ENCODE results near the gene F11R.
"Not testable (repeated sequence)": the region's sequence is repeated elsewhere in the genome, so short reads cannot be mapped to it uniquely, and the experiment has no call there.

Gene F11R

GRCh38 chr1:161020509-161021164 lies at the start of gene F11R:
Gene F11R (minus strand): TSS chr1:161021152. CDS start chr1:161021073, 79 bp downstream.
- DNase-seq = no peak

DNA sequence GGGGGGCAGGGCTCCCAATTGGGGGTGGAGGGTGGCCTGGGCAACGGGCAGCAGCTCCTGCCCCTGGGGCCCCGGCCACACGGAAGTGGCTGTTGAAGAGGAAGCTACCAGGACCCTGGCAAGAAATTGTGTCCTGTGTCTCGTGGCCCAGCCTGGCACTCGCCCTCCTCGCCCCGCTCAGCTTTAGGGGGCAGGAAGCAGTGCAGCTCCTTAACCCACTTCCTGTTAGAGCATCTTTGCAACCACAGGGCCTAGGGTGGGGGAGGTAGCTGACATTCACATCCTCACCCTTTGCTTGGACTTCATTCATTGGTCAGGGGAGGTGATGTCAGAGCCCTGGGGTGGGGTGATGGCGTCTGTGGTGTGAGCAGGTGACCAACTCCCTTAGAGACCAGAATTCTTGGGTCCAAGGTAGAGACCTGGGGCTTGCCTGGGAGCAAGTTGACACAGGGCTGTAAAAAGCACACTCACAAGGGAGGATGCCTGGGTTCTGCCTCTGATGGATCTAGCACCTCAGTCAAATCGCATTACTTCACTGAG lies 48.8 kb upstream of the F11R start, which contains the start of gene ARHGAP30:
Gene ARHGAP30, minus strand, starts transcription at position 161 of the 540 bp plus-strand sequence. CDS start 267 bp downstream, outside the sequence.
- peak; percentile 89 for DNase-seq

DNA sequence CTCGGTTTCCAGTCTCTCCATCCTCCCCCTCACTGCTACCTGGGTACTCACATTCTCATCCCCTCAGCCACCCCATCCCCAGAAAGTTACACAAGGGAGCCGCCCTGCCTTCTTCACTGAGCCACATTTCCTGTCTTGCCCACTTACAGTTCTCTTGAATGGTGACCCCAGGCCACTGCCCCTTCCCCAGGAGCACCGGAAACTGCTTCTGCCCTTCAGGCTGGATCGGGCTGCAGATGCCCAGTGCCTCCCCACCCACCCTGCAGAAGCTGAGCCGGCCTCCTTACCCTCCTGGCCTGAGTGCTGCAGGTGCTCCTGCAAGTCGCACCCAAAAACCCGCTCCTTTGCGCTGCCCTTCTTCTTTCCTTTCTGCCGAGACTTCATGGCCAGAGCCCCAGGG lies 48.3 kb upstream of the F11R start:
- DNase-seq = peak; percentile 40

- peak; percentile 88 for DNase-seq
Observed at GRCh38 chr1:161068306-161069234, 47.6 kb upstream of the F11R start.

DNA sequence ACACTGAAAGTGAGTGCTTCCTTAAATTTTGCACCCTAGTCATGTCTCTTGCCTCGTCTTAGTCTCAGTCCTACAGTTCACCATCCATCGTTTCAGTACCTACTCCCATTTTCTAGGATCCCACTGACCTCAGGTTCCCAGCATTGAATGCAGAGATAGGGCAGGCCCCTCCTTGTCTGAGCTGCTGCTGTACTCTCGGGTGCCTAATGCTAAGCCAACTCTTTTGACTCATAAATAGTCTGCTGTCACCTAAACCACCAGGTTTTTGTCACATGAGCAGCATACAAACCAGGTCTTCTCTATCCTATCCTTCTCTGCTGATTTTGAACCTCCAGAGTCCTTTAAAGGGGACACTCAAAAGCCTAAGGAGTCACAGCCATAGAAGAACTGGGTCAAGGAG lies 45.7 kb upstream of the F11R start:
- DNase-seq = peak; percentile 33

GRCh38 chr1:161065681-161066080 lies 44.7 kb upstream of the F11R start:
- DNase-seq = not testable (repeated sequence)

DNA sequence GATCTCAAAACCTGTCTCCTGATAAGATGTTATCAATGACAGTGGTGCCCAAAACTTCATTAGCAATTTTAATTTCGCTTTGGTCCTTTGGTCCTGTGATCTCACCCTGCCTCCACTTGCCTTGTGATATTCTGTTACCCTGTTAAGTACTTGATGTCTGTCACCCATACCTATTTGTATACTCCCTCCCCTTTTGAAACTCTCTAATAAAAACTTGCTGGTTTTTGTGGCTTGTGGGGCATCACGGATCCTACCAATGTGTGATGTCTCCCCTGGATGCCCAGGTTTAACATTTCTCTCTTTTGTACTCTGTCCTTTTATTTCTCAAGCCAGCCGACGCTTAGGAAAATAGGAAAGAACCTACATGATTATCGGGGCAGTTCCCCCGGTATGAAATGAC lies 43.0 kb upstream of the F11R start:
- not testable (repeated sequence) for DNase-seq

DNA sequence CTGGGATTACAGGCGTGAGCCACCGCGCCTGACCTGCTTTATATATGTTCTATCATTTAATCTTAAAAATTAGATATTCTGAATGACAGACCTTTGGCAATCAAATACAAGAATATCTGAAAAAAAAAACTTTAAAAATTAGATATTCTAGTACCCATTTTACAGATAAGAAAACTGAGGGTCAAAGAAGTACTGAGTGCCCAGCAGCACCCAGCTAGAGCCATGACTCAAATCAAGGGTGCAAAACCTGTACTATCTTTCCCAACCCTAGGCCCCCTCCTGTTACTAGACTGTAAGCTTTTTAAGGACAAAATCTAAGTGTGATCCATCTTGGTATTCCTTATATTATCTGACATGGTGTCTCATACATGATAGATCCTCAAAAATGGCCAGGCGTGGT lies 40.5 kb upstream of the F11R start:
- no peak for DNase-seq

DNA sequence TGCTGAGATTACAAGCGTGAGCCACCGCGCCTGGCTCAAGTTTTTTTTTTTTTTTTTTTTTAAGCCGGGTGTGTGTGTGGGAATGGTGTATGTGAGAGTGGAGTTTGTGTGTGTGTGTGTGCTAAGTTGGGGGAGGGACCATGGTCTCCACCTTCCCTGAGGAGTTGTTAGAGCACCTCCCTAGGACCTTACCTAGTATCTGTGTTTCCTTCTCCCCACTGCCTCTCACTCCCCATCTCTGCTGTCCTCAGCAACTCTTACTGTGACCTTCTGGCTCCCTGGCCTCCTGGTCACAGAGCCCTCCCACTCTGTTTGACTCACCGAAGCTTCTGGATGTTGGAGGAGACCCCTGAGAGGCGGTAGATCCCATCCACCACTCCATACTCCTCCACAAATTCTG lies 38.3 kb upstream of the F11R start:
- no peak for DNase-seq

GRCh38 chr1:161054805-161055204 lies 33.9 kb upstream of the F11R start:
- peak; percentile 27 for DNase-seq

GRCh38 chr1:161054232-161054631 lies 33.3 kb upstream of the F11R start:
- DNase-seq = no peak

GRCh38 chr1:161052899-161053298 lies 31.9 kb upstream of the F11R start:
- DNase-seq = no peak

GRCh38 chr1:161051219-161051618 lies 30.3 kb upstream of the F11R start:
- no peak for DNase-seq

DNA sequence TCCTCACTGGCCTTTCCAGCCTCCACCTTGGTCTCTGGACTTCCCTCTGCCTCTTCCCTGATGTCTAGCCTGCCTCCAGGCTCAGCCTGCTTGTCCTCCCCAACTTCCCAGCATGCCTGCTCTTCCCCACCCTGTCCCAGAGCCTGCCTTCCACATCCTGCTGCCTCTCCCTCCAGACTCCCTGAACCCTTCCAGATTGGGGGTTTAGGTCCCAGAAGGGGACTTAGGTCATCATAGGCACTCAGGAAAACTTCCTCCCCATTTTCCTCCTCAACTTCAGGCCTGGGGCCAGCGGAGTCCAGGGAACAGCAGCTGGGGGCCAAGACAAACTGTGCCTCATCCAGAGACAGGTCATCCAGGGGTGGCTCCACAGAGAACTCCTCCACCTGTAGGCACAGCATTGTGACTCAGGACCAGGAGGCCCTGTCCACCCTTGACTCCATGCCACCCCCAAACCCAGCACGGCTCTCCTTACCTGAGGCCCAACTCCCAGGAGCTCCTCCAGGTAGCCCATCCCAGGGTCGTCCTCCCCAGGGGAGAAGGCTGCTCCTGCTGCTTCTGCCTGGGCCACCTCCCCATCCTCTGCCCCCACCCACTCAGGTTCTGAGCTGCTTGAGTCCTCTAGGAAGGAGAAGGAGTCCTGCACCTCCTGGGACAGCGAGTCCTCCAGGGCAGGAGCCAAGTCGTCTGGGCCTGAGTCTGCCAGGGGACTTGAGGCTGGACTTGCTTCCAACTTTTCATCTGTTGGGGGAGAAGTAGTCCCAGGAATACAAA lies 28.2 kb upstream of the F11R start:
- no peak for DNase-seq

GRCh38 chr1:161047436-161048420 lies 26.8 kb upstream of the F11R start:
- DNase-seq = no peak

- DNase-seq = no peak
Observed at GRCh38 chr1:161046605-161047228, 25.8 kb upstream of the F11R start.

- DNase-seq = peak; percentile 93
Observed at GRCh38 chr1:161045736-161046604, 25.0 kb upstream of the F11R start, which contains the start of gene USF1. Gene USF1 (minus strand): TSS chr1:161045977. CDS start chr1:161043275, 2,702 bp downstream.

- peak; percentile 63 for DNase-seq
Observed at GRCh38 chr1:161044908-161045735, 24.2 kb upstream of the F11R start.

GRCh38 chr1:161044535-161044907 lies 23.6 kb upstream of the F11R start:
- no peak for DNase-seq

Measured in CD4-positive, alpha-beta T cell treated with Interleukin-17A for 4 hours (primary cell).